Hepatocyte (in vitro differentiated cells): Measurements from ENCODE around the gene OTOP2. TPM values are rescaled to one million over a fixed set of nuclear protein-coding genes. Genes with fewer than 3 reads are reported as not detected.

Source experiments
- DNase-seq: peaks from one replicate; pipeline ENCODE4 v3.0.0-alpha.2; 2016; ENCODE audit warnings: low spot score
- H2AFZ ChIP-seq: fragments of 200-600 bp; sonication (generic); 2 replicates; pipeline ENCODE4 v1.6.0; 2016; ENCODE audit warnings: antibody characterized with exemption, mild to moderate bottlenecking
- H3K27ac ChIP-seq: fragments of 200-600 bp; sonication (generic); 2 replicates; pipeline ENCODE4 v1.5.1; 2016; ENCODE audit warnings: mild to moderate bottlenecking
- H3K27me3 ChIP-seq: fragments of 200-600 bp; sonication (generic); 2 replicates; pipeline ENCODE4 v1.6.1; 2016
- H3K36me3 ChIP-seq: fragments of 200-600 bp; sonication (generic); replicated peaks from 2 replicates; pipeline ENCODE4 v1.5.1; 2016; ENCODE audit warnings: low read depth; ENCODE audit not compliant: insufficient read depth
- H3K4me1 ChIP-seq: fragments of 200-600 bp; sonication (generic); 2 replicates; pipeline ENCODE4 v1.5.1; 2016; ENCODE audit warnings: mild to moderate bottlenecking, moderate library complexity; ENCODE audit not compliant: insufficient read depth
- H3K4me2 ChIP-seq: fragments of 200-600 bp; sonication (generic); 2 replicates; pipeline ENCODE4 v1.6.0; 2016
- H3K4me3 ChIP-seq: fragments of 200-600 bp; sonication (generic); 2 replicates; pipeline ENCODE4 v1.5.1; 2016; ENCODE audit warnings: mild to moderate bottlenecking
- H3K79me2 ChIP-seq: fragments of 200-600 bp; sonication (generic); 2 replicates; pipeline ENCODE4 v1.6.0; 2017; ENCODE audit warnings: mild to moderate bottlenecking
- H3K9me2 ChIP-seq: fragments of 200-600 bp; sonication (generic); replicated peaks from 2 replicates; pipeline ENCODE4 v1.6.0; 2017; ENCODE audit warnings: mild to moderate bottlenecking; ENCODE audit not compliant: insufficient read depth
- H3K9me3 ChIP-seq: fragments of 200-600 bp; sonication (generic); 2 replicates; pipeline ENCODE4 v1.5.1; 2016; ENCODE audit warnings: low read depth, mild to moderate bottlenecking
- H4K20me1 ChIP-seq: fragments of 200-600 bp; sonication (generic); 2 replicates; pipeline ENCODE4 v1.6.0; 2016; ENCODE audit warnings: mild to moderate bottlenecking; ENCODE audit not compliant: insufficient read depth, poor library complexity, severe bottlenecking
- EZH2 ChIP-seq: fragments of 200-600 bp; sonication (generic); IDR thresholded peaks from 2 replicates; pipeline ENCODE4 v1.6.1; 2016; ENCODE audit warnings: antibody characterized with exemption, mild to moderate bottlenecking, borderline replicate concordance
- EZH2phosphoT487 ChIP-seq: fragments of 200-600 bp; sonication (generic); IDR thresholded peaks from one replicate; pipeline ENCODE4 v1.6.1; 2018; ENCODE audit warnings: antibody characterized with exemption, mild to moderate bottlenecking, low read depth, moderate library complexity; ENCODE audit not compliant: unreplicated experiment, severe bottlenecking
- WGBS: methylation state at CpG from one replicate; pipeline ENCODE4 v1.1.6; 2016; ENCODE audit warnings: low lambda C conversion rate; ENCODE audit errors: missing lambda C conversion rate; 5-methylcytosine and 5-hydroxymethylcytosine counted together
- polyA plus RNA-seq: library from polyadenylated mRNA; unstranded; fragments of >200 nt; fragmentation: Nextera tagmentation; extraction: Ambion mirVana; gene quantifications from 2 replicates; pipeline ENCODE4 v1.2.1, GENCODE V29; 2016
- total RNA-seq: library from RNA; depleted of rRNA; stranded (reverse); fragments of >200 nt; gene quantifications from 2 replicates; pipeline ENCODE4 v1.2.3, GENCODE V29; 2014
- TF ChIP-seq, protein P1 (sequence below): fragments of 200-600 bp; sonication (generic); IDR thresholded peaks from 2 replicates; pipeline ENCODE4 v1.5.1; 2016; ENCODE audit warnings: antibody characterized with exemption, mild to moderate bottlenecking; ENCODE audit not compliant: poor library complexity

OTOP2 gene
- total and polyA plus RNA-seq, 2 experiments from 2014 or later: 0.19 to 1.1 TPM

GRCh38 chr17:74921026-74921681 is 2.9 kb upstream of the OTOP2 start:
- no peak overlapping the region for H3K4me3 ChIP-seq
- peaks cover 38% of the 10 kb centered on the region for H3K27me3 ChIP-seq

DNA sequence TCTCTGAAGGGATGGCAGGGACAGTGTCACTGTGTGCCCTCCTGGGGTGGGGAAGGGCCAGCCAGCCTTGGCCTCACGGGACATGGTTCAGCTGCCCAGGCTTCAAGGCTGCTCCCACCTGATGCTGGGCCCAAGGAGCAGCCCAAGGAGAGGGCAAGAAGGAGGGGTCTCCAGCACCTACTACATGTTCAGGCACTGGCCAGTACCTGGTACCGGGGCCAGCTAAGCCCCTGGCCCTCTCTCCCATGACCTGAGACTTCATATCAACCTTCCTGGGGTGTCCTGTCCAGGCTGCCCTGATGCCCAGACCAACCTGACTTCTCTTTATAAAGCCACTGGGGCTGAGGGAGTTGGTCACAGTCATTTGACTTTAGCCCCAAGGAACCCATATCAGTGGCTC is 2.3 kb upstream of the OTOP2 start:
- TF ChIP-seq EZH2 (no peak), EZH2phosphoT487 (no peak)
- TF ChIP-seq, protein P1, sequence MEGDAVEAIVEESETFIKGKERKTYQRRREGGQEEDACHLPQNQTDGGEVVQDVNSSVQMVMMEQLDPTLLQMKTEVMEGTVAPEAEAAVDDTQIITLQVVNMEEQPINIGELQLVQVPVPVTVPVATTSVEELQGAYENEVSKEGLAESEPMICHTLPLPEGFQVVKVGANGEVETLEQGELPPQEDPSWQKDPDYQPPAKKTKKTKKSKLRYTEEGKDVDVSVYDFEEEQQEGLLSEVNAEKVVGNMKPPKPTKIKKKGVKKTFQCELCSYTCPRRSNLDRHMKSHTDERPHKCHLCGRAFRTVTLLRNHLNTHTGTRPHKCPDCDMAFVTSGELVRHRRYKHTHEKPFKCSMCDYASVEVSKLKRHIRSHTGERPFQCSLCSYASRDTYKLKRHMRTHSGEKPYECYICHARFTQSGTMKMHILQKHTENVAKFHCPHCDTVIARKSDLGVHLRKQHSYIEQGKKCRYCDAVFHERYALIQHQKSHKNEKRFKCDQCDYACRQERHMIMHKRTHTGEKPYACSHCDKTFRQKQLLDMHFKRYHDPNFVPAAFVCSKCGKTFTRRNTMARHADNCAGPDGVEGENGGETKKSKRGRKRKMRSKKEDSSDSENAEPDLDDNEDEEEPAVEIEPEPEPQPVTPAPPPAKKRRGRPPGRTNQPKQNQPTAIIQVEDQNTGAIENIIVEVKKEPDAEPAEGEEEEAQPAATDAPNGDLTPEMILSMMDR: no peak
- no peaks in the 10 kb centered on the region for H3K9me2 ChIP-seq
- no peaks in the 10 kb centered on the region for H3K36me3 ChIP-seq
- no peaks in the 10 kb centered on the region for H3K79me2 ChIP-seq
- no peak overlapping the region for H2AFZ ChIP-seq
- no peaks in the 10 kb centered on the region for H4K20me1 ChIP-seq
- H3K4me1 ChIP-seq: peaks cover 20% of the 10 kb centered on the region
- H3K9me3 ChIP-seq: no peaks in the 10 kb centered on the region
- no peak overlapping the region for H3K27ac ChIP-seq
- 100% methylated on average over 2 of the region's 2 CpGs for WGBS
- H3K4me3 ChIP-seq: no peak overlapping the region
- H3K27me3 ChIP-seq: peaks cover 44% of the 10 kb centered on the region
- DNase-seq: peak; percentile 3
- no peak overlapping the region for H3K4me2 ChIP-seq

More at GRCh38 chr17:74921026-74921681, 2.9 kb upstream of the OTOP2 start:
- H4K20me1 ChIP-seq: no peaks in the 10 kb centered on the region
- no peaks in the 10 kb centered on the region for H3K9me3 ChIP-seq
- 76% methylated on average over 14 of the region's 19 CpGs for WGBS
- DNase-seq: peak; percentile 5
- no peak overlapping the region for H2AFZ ChIP-seq
- H3K36me3 ChIP-seq: no peaks in the 10 kb centered on the region
- peaks cover 20% of the 10 kb centered on the region for H3K4me1 ChIP-seq
- no peaks in the 10 kb centered on the region for H3K9me2 ChIP-seq
- H3K4me2 ChIP-seq: no peak overlapping the region
- no peak overlapping the region for H3K27ac ChIP-seq
- TF ChIP-seq EZH2 (no peak), EZH2phosphoT487 (no peak)
- TF ChIP-seq, protein P1: no peak
- H3K79me2 ChIP-seq: no peaks in the 10 kb centered on the region

DNA sequence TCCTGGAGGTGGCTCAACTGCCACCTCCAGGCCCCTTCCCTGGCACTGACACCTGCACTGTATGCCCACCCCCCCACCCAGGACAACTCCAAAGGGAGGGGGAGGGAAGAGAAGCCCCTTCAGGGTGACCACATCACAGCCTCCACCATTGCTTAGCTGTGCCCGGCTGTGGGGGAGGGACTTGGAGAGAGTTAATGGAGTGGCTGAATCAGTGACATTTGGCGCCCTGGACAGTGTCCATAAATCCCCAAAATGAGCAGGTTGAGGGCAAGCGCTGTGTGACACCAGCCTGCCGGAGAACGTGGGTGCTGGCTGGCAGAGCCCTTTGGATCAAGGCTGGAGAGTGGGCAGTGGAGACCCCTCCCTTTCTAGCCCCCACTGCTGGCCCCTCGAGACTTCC is 1.9 kb upstream of the OTOP2 start:
- Histone ChIP-seq H3K27me3 (peaks cover 48% of the 10 kb centered on the region), H3K79me2 (no peaks in the 10 kb centered on the region), H3K27ac (no peak overlapping the region), H3K9me3 (no peaks in the 10 kb centered on the region), H2AFZ (no peak overlapping the region), H3K4me3 (no peak overlapping the region), H3K4me2 (peak overlapping the region; percentile 100), H4K20me1 (no peaks in the 10 kb centered on the region), H3K4me1 (peaks cover 20% of the 10 kb centered on the region), H3K9me2 (no peaks in the 10 kb centered on the region), H3K36me3 (no peaks in the 10 kb centered on the region)
- peak; percentile 4 for DNase-seq
- WGBS: 68% methylated on average over 6 of the region's 6 CpGs
- TF ChIP-seq, protein P1: no peak
- TF ChIP-seq EZH2phosphoT487 (no peak), EZH2 (no peak)
